Astrocyte of the spinal cord (primary cell): ENCODE measurements around the gene DHCR24.

Experiments used
- DNase-seq: peaks from one replicate; pipeline ENCODE4 v3.0.0; 2011; ENCODE audit warnings: low read depth, low spot score
- H3K4me3 ChIP-seq: 2 replicates; pipeline ENCODE4 v1.5.1; 2011; ENCODE audit warnings: low read depth, mild to moderate bottlenecking, low read length, moderate library complexity
- in situ Hi-C: cut with HindIII; loops from 2 replicates; pipeline ENCODE4 v1.10.0; 2017; ENCODE audit warnings: low sequenced_read_pairs
- TF ChIP-seq, protein P1 (sequence below): IDR thresholded peaks from 2 replicates; pipeline ENCODE4 v1.5.1; 2012; ENCODE audit warnings: low read depth, mild to moderate bottlenecking, low read length, inconsistent platforms

DHCR24 gene

DNA sequence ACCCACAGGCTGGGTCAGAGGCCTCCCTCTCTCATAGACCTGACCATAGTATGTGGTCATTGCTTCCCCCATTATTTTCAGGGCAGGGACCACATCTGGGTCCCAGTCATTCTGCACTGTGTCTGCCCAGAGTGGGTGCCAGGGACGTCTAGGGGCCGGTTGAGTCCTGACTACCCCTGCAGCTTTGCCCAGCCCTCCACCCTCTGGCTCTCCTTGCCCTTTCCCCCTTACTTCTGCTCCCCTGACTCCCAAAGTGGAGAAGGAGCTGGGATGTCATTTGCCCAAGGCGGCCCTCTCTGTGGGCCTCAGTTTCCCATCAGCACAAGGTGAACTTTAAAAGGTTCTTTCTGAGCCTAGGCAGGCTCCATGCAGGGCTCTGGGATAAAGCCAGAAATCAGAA lies 81.5 kb downstream of the DHCR24 start:
- TF ChIP-seq, protein P1, sequence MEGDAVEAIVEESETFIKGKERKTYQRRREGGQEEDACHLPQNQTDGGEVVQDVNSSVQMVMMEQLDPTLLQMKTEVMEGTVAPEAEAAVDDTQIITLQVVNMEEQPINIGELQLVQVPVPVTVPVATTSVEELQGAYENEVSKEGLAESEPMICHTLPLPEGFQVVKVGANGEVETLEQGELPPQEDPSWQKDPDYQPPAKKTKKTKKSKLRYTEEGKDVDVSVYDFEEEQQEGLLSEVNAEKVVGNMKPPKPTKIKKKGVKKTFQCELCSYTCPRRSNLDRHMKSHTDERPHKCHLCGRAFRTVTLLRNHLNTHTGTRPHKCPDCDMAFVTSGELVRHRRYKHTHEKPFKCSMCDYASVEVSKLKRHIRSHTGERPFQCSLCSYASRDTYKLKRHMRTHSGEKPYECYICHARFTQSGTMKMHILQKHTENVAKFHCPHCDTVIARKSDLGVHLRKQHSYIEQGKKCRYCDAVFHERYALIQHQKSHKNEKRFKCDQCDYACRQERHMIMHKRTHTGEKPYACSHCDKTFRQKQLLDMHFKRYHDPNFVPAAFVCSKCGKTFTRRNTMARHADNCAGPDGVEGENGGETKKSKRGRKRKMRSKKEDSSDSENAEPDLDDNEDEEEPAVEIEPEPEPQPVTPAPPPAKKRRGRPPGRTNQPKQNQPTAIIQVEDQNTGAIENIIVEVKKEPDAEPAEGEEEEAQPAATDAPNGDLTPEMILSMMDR, result no peak
- in situ Hi-C loops, result no loop called here

DNA sequence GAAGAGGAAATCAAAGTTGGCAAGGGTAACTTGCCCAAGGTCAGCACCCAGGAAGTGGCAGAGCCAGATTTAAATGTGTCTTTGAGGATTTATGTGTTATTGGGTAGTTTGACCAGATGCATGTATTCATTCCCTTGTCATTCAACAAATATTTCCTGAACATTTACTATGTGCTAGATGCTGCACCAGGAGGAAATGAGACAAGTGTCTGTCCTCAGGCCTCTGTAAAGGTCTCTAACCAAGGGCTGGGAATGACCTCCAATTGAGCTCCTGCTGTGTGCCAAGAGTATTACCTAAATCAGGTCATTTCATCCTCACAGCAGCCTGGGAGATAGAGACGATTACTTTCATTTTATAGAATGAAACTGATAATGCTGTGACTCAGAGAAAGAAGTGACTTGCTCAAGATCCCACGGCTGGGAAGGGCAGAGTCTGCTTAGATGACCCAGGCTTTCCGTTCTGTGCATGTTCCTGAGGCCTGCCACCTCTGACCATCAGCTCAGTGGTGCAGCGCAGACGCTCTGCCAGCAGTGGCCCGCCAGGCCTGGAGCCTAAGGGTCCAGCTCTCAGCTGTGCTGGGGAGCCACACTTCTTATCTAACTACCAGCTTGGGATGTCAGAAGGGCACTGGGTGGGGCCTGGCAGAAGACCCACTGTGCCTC lies 82.4 kb downstream of the DHCR24 start:
- DNase-seq, result no peak
- TF ChIP-seq, protein P1, result no peak
- in situ Hi-C loops, result no loop called here
- H3K4me3 ChIP-seq, result no peak overlapping the region

More for the DNA sequence above, 81.5 kb downstream of the DHCR24 start:
- DNase-seq, result no peak
- no peak overlapping the region for H3K4me3 ChIP-seq

DNA sequence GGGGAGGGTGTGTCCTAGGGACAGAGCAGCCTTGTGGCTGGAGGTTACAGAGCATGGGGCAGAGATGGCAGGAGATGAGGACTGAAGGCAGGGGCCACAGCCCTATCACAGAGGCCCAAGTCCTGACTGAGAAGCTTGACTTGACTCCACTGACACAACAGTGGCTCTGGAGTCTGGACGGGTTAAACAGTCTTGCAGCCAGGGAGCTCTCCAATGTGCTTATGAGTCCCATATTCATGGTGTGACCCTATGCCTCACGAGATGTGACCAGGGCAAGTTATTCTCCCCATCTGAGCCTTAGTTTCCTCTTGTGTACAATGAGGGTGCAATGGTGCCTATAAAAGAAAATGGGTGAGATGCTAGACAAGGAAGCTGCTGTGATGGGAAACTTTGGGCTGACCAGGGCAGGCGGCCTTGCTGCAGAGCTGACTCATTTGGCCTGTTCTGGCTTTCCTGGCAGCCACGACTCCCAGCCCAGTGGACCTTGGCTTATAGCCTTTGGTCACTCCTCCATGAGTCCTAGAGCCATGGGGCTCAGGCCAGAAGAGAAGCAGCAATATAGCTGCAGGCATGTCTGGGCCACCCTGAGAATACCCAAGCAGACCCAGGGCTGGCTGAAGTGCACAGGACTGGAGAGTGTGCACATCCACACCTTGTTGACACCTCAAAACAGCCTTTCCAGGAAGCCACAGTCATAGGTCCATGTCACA lies 83.1 kb downstream of the DHCR24 start:
- in situ Hi-C loops, result no loop called here
- H3K4me3 ChIP-seq, result no peak overlapping the region
- TF ChIP-seq, protein P1, result no peak
- DNase-seq, result no peak

DNA sequence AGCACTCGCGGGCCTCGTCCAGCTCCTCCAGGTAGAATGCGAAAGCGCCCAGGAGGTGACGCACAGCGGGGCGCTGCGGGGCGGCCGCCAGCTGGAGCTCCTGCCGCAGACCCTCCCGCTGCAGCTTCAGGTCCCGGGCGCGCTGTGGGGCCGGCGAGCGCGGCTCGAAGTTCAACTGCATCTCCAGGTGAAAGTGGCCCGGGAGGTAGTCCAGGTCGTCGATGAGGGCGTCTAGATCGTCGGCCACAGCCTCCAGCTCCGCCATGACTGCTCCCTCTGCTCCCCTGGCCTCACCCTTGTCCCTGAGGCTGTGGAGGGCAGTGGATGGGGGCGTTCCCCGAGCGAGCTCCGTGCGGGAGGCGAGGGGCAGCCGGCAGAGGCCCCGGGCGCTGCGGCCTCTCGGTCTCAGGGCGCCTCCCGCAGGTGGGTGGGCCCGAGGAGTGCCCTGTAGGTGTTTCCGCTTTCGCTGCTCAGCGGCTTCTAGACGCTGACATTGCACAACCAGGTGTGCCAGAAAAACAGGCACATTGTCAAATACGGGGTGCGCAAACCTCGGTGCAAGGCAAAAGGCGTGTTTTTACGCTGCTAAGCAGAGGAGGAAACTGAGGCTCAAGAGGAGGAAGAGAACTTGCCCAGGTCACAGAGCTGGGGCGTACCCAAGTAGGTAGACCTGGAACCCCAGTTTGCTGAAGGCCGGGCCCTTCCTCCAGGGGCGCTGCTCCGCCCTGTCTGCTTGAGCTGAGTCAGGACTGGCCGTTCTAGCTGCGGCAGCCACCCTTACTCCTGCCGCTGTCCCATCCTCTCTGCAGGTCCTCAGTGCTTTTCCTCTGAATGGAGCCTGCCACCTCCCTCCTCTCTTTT lies 85.9 kb downstream of the DHCR24 start, which contains the start of gene TTC22:
Gene TTC22, minus strand, starts transcription at position 425 of the 861 bp plus-strand sequence. Its CDS starts 160 bp downstream, at position 265.
- in situ Hi-C loops, result no loop called here
- TF ChIP-seq, protein P1, result peak; percentile 37
- no peak for DNase-seq
- no peak within 1 kb of the TSS for H3K4me3 ChIP-seq

DNA sequence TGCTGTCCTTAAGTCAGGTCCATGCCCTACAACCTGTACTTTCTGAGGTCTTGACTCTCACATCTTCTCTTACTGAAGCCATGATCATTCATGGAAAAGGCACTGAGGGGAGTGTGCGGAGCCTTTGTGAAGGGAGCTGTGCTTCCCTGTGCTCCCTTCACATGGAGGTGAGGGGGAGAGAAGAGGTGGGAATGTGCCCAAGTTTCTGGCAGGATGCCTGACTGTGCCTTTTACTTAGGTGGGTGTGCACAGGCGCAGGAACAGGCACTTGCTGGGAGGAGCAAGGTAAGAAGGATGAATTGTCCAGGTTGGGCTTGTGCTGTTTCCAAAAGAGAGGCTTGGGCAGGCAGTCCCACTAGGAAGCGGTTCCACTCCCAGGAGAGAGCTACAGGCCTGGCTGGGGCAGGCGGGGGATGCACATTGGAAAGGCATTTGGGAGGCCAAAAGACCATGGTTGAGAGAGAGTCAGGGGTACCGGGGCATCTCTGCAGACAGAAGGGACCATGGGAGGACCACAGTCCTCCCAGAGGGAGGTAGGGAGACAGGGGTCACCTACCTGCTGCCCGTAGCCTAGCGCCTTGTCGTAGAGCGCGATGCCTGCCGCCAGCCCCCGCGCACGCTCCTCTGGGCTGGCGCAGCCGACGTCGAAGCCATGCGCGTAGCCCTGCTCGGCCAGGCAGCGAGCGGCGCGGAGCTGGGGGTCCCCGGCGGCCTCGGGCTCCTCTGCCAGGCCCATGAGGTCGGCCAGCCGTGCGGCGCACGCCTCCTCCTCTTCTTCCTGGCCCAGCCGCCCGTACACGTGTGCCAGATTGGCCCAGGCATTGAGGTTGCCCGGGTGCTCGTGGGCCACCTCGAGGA lies 86.7 kb downstream of the DHCR24 start:
- in situ Hi-C loops, result no loop called here
- TF ChIP-seq, protein P1, result no peak
- H3K4me3 ChIP-seq, result no peak overlapping the region
- DNase-seq, result no peak
